ENCODE results near the gene HPCAL1. TPM values are rescaled to one million over a fixed set of nuclear protein-coding genes. Genes with fewer than 3 reads are reported as not detected.

Gene HPCAL1
- total and polyA plus RNA-seq, 2 of the 8 experiments (the other 6 are each of a cell fraction or from before 2014, with no cell fraction given), result 5.8 to 8.6 TPM

DNA sequence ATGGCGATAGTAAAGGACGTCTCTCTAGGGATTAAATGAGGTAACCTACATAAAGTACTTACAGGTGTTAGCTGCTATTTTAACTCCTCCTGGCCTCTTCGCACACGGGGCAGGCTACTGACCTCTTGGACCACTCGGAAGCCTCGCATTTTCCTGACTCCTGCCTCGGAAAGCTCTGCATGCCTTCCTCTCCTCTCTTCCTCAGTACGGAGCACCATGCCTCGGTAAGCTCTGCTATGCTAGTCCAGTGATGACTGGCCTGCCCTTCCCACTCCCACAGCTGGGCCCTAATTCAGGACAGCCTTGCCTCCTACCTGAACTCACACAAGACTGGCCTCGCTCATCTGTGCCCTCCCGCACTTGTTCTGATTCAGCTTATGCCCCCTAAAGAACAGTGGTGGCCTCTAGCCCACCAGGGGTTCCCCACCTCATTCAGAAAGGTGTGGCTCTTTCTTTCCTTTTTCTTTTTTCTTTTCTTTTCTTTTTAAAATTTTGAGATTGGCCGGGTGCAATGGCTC is 22.7 kb upstream of the HPCAL1 start:
- no peaks in the 10 kb centered on the region for H3K23me2 ChIP-seq (ENCODE audit: low read depth, low read length)
- H3K79me2 ChIP-seq (ENCODE audit: control insufficient read depth in 1 of 2, insufficient read depth in 2 of 2, low read length in 2 of 2), result no peaks in the 10 kb centered on the region
- no peak overlapping the region for H4K5ac ChIP-seq (ENCODE audit: insufficient read length, low read depth, low read length)
- no peaks in the 10 kb centered on the region; a peak in 1 of 7 replicates for H3K4me1 ChIP-seq (replicated peaks in 1 of 4; ENCODE audit: control insufficient read depth in 3 of 4, insufficient read depth in 4 of 4, low read length in 3 of 4)
- no peak overlapping the region for H4K91ac ChIP-seq (replicated peaks; ENCODE audit: insufficient read length, low read length)
- no peak overlapping the region for H2AK5ac ChIP-seq (ENCODE audit: low read depth, low read length)
- H3K56ac ChIP-seq (replicated peaks; ENCODE audit: insufficient read length, low read depth, low read length), result no peak overlapping the region
- 86% methylated on average over 12 of the region's 12 CpGs; no CpG with 5 or more reads in 1 of the 2 experiments for WGBS, 2 experiments (ENCODE audit: extremely low coverage in 1 of 2, insufficient coverage in 1 of 2, insufficient read length in 1 of 2, insufficient replicate concordance in 2 of 2, low coverage in 1 of 2, low lambda C conversion rate in 2 of 2, missing lambda C conversion rate in 1 of 2)
- H3K14ac ChIP-seq (ENCODE audit: insufficient read length), result no peak overlapping the region
- H3K4me3 ChIP-seq (ENCODE audit: extremely low read depth in 1 of 4, insufficient read depth in 2 of 4, low read depth in 3 of 4, low read length in 4 of 4), result no peak overlapping the region
- H3K79me1 ChIP-seq (ENCODE audit: low read depth, low read length), result no peaks in the 10 kb centered on the region
- H2BK120ac ChIP-seq (replicated peaks; ENCODE audit: low read depth, low read length), result no peak overlapping the region
- DNase-seq (ENCODE audit: low read depth in 1 of 2, low spot score in 2 of 2) (no peak), FAIRE-seq (no peak)
- H3K9me3 ChIP-seq (ENCODE audit: insufficient read depth in 2 of 2, low read depth in 1 of 2, low read length in 1 of 2), result no peaks in the 10 kb centered on the region
- H2BK20ac ChIP-seq (ENCODE audit: low read length), result no peak overlapping the region
- H2BK12ac ChIP-seq (ENCODE audit: low read depth, low read length), result no peak overlapping the region
- no peak overlapping the region for H3K4ac ChIP-seq (replicated peaks; ENCODE audit: insufficient read length, low read depth, low read length)
- H3K23ac ChIP-seq (ENCODE audit: insufficient read length), result no peak overlapping the region
- H3K27ac ChIP-seq (ENCODE audit: low read depth, low read length), result no peak overlapping the region
- no peak overlapping the region for H2AFZ ChIP-seq (ENCODE audit: low read length)
- no peak overlapping the region for H2BK15ac ChIP-seq (ENCODE audit: low read length)
- H3K36me3 ChIP-seq (ENCODE audit: control insufficient read depth in 2 of 4, insufficient read depth in 4 of 4, low read length in 3 of 4), result no peaks in the 10 kb centered on the region
- ChIA-PET POLR2A (ENCODE audit: partially characterized antibody) (no interaction called here), CTCF (ENCODE audit: partially characterized antibody) (interaction anchor here (0.7 to 3.8 kb wide), 7 partner anchors 18 to 155 kb away, joined by 3 to 14 read pairs (median 4); no protein-coding TSS in a partner anchor)
- no peak overlapping the region for H2BK5ac ChIP-seq (ENCODE audit: low read depth, low read length)
- H3K9ac ChIP-seq (replicated peaks in 1 of 4; ENCODE audit: extremely low read depth in 1 of 4, low read depth in 3 of 4, low read length in 3 of 4), result no peak overlapping the region
- H3K27me3 ChIP-seq (replicated peaks in 1 of 4; ENCODE audit: control insufficient read depth in 3 of 4, extremely low read depth in 1 of 4, insufficient read depth in 3 of 4, low read length in 3 of 4), result no peaks in the 10 kb centered on the region
- no peak overlapping the region for H3K4me2 ChIP-seq (ENCODE audit: insufficient read depth in 1 of 2, low read depth in 2 of 2, low read length in 2 of 2)
- no peak overlapping the region for H3K18ac ChIP-seq (ENCODE audit: extremely low read depth, low read length)
- no peaks in the 10 kb centered on the region for H4K20me1 ChIP-seq (replicated peaks in 1 of 2; ENCODE audit: control insufficient read depth in 1 of 2, insufficient read depth in 2 of 2, low read length in 2 of 2)
- H4K8ac ChIP-seq (ENCODE audit: extremely low read depth, insufficient read depth, low read length), result no peak overlapping the region
- TF ChIP-seq GABPA (IDR thresholded peaks at IDR 0.05; ENCODE audit: borderline replicate concordance, insufficient read depth, low read length) (no peak), EZH2 (IDR thresholded peaks at IDR 0.05; ENCODE audit: low read depth, low read length, severe bottlenecking) (no peak), SRF (IDR thresholded peaks at IDR 0.05; ENCODE audit: low read depth, low read length) (no peak), RBBP5 (IDR thresholded peaks at IDR 0.05; ENCODE audit: borderline replicate concordance, low read depth, low read length) (no peak), USF2 (IDR thresholded peaks at IDR 0.05; ENCODE audit: low read length) (no peak), SUZ12 (IDR thresholded peaks at IDR 0.05; ENCODE audit: low read length) (no peak), JUN (IDR thresholded peaks at IDR 0.05; ENCODE audit: low read depth, low read length) (no peak), TAF7 (optimal IDR thresholded peaks at IDR 0.05; ENCODE audit: borderline replicate concordance, low read depth, low read length) (no peak), BCL11A (IDR thresholded peaks at IDR 0.05; ENCODE audit: low read depth in 2 of 2, low read length in 2 of 2) (no peak), PHF8 (conservative IDR thresholded peaks at IDR 0.05; ENCODE audit: low read depth, low read length) (no peak), KDM4A (IDR thresholded peaks at IDR 0.05; ENCODE audit: low read depth, low read length, severe bottlenecking) (no peak), EGR1 (IDR thresholded peaks at IDR 0.05; ENCODE audit: borderline replicate concordance, low read depth, low read length) (no peak), CEBPB (IDR thresholded peaks at IDR 0.05; ENCODE audit: low read depth, low read length) (no peak)
